ENCODE measurements around the gene DCDC1. TPM values are rescaled to one million over a fixed set of nuclear protein-coding genes. Genes with fewer than 3 reads are reported as not detected.

The DCDC1 gene
- total and polyA plus RNA-seq, 9 of the 15 experiments (the other 6 are each of a cell fraction or from before 2014, with no cell fraction given): 0.05 to 0.18 (median 0.08) TPM; not detected in 3

DNA sequence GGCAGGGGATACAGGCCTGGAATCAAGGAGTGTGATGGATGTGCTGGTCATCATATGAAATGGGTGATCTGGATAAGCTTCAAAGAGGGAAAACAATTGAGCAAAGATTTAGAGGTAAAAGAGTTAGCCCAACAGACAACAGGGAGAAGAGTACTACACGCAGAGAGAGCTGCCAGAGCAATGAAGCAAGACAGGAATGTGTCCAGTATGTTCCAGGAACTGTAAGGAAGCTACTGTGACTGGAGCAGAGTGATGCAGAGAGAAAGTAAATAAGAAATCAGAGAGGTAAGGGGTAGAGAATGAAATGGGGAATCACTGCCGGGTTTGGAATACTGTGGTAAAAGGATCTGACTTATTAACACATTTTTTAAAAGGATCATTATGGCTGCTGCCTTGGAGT, 255.1 kb downstream of the DCDC1 start (continued):
- TF ChIP-seq, protein P1, sequence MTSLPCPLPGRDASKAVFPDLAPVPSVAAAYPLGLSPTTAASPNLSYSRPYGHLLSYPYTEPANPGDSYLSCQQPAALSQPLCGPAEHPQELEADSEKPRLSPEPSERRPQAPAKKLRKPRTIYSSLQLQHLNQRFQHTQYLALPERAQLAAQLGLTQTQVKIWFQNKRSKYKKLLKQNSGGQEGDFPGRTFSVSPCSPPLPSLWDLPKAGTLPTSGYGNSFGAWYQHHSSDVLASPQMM (CRISPR knock-in tag; IDR thresholded peaks at IDR 0.05): no peak
- TF ChIP-seq NFIX (CRISPR knock-in tag; IDR thresholded peaks at IDR 0.05; ENCODE audit: low read depth): no peak
- no peak for TF ChIP-seq HMGN3 (IDR thresholded peaks at IDR 0.05; ENCODE audit: borderline replicate concordance, extremely low read depth, insufficient read length, low read depth, low read length)
- no peak for TF ChIP-seq ZNF764 (CRISPR knock-in tag; IDR thresholded peaks at IDR 0.05; ENCODE audit: low read depth)
- TF ChIP-seq, protein P2, sequence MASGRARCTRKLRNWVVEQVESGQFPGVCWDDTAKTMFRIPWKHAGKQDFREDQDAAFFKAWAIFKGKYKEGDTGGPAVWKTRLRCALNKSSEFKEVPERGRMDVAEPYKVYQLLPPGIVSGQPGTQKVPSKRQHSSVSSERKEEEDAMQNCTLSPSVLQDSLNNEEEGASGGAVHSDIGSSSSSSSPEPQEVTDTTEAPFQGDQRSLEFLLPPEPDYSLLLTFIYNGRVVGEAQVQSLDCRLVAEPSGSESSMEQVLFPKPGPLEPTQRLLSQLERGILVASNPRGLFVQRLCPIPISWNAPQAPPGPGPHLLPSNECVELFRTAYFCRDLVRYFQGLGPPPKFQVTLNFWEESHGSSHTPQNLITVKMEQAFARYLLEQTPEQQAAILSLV (tag; IDR thresholded peaks at IDR 0.05): no peak
- no peak for TF ChIP-seq ZKSCAN1 (IDR thresholded peaks at IDR 0.05; ENCODE audit: low read depth, low read length)
- TF ChIP-seq ZNF408 (CRISPR knock-in tag; IDR thresholded peaks at IDR 0.05; ENCODE audit: low read depth): no peak
- TF ChIP-seq, protein P3, sequence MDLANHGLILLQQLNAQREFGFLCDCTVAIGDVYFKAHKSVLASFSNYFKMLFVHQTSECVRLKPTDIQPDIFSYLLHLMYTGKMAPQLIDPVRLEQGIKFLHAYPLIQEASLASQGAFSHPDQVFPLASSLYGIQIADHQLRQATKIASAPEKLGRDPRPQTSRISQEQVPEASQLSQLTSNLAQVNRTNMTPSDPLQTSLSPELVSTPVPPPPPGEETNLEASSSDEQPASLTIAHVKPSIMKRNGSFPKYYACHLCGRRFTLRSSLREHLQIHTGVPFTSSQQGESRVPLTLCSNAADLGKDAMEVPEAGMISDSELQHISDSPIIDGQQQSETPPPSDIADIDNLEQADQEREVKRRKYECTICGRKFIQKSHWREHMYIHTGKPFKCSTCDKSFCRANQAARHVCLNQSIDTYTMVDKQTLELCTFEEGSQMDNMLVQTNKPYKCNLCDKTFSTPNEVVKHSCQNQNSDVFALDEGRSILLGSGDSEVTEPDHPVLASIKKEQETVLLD (IDR thresholded peaks at IDR 0.05): no peak
- TF ChIP-seq PHF20 (IDR thresholded peaks at IDR 0.05; ENCODE audit: partially characterized antibody): no peak
- no peak for TF ChIP-seq HDGF (IDR thresholded peaks at IDR 0.05)
- TF ChIP-seq ZFP1 (CRISPR knock-in tag; IDR thresholded peaks at IDR 0.05): no peak
- TF ChIP-seq SMARCA5 (IDR thresholded peaks at IDR 0.05): no peak
- TF ChIP-seq, protein P4, sequence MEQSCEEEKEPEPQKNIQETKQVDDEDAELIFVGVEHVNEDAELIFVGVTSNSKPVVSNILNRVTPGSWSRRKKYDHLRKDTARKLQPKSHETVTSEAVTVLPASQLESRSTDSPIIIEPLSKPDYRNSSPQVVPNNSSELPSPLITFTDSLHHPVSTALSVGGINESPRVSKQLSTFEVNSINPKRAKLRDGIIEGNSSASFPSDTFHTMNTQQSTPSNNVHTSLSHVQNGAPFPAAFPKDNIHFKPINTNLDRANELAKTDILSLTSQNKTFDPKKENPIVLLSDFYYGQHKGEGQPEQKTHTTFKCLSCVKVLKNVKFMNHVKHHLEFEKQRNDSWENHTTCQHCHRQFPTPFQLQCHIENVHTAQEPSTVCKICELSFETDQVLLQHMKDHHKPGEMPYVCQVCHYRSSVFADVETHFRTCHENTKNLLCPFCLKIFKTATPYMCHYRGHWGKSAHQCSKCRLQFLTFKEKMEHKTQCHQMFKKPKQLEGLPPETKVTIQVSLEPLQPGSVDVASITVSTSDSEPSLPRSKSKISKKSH (CRISPR knock-in tag; IDR thresholded peaks at IDR 0.05): no peak
- no peak for TF ChIP-seq ZNF140 (CRISPR knock-in tag; IDR thresholded peaks at IDR 0.05)
- no peak for TF ChIP-seq ZNF232 (CRISPR knock-in tag; IDR thresholded peaks at IDR 0.05)

Data from K562 (cell line).